Measurements from ENCODE around the gene DRC7. TPM values are rescaled to one million over a fixed set of nuclear protein-coding genes. Genes with fewer than 3 reads are reported as not detected.

The DRC7 gene
- polyA plus RNA-seq, 1 donor from 2014 or later, result not detected

GRCh38 chr16:57763285-57764005 lies 68.8 kb downstream of the DRC7 start:
- Mint-ChIP-seq H3K4me3 (no peak overlapping the region), H3K9me3 (no peaks in the 10 kb centered on the region), H3K27ac (no peak overlapping the region), H3K27me3 (no peaks in the 10 kb centered on the region), H3K4me1 (no peaks in the 10 kb centered on the region), H3K36me3 (no peaks in the 10 kb centered on the region)

- no peaks in the 10 kb centered on the region for H3K27me3 Mint-ChIP-seq
- no peaks in the 10 kb centered on the region for H3K9me3 Mint-ChIP-seq
- H3K27ac Mint-ChIP-seq, result no peak overlapping the region
- no peak overlapping the region for H3K4me3 Mint-ChIP-seq
- no peaks in the 10 kb centered on the region for H3K36me3 Mint-ChIP-seq
- H3K4me1 Mint-ChIP-seq, result no peaks in the 10 kb centered on the region
Observed at GRCh38 chr16:57764006-57764340, 69.4 kb downstream of the DRC7 start.

- H3K27me3 Mint-ChIP-seq, result no peaks in the 10 kb centered on the region
- no peak overlapping the region for H3K4me3 Mint-ChIP-seq
- H3K4me1 Mint-ChIP-seq, result no peaks in the 10 kb centered on the region
- no peaks in the 10 kb centered on the region for H3K36me3 Mint-ChIP-seq
- no peak overlapping the region for H3K27ac Mint-ChIP-seq
- H3K9me3 Mint-ChIP-seq, result no peaks in the 10 kb centered on the region
Observed at GRCh38 chr16:57764341-57765159, 69.9 kb downstream of the DRC7 start.

GRCh38 chr16:57765160-57765728 lies 70.6 kb downstream of the DRC7 start:
- Mint-ChIP-seq H3K36me3 (no peaks in the 10 kb centered on the region), H3K9me3 (no peaks in the 10 kb centered on the region), H3K4me1 (no peaks in the 10 kb centered on the region), H3K27ac (no peak overlapping the region), H3K4me3 (no peak overlapping the region), H3K27me3 (no peaks in the 10 kb centered on the region)

GRCh38 chr16:57766714-57767348 lies 72.2 kb downstream of the DRC7 start:
- no peak overlapping the region for H3K27ac Mint-ChIP-seq
- no peaks in the 10 kb centered on the region for H3K27me3 Mint-ChIP-seq
- H3K4me1 Mint-ChIP-seq, result no peaks in the 10 kb centered on the region
- H3K9me3 Mint-ChIP-seq, result no peaks in the 10 kb centered on the region
- H3K36me3 Mint-ChIP-seq, result no peaks in the 10 kb centered on the region
- no peak overlapping the region for H3K4me3 Mint-ChIP-seq

- Mint-ChIP-seq H3K9me3 (no peaks in the 10 kb centered on the region), H3K4me3 (no peak overlapping the region), H3K27me3 (no peaks in the 10 kb centered on the region), H3K27ac (no peak overlapping the region), H3K4me1 (no peaks in the 10 kb centered on the region), H3K36me3 (no peaks in the 10 kb centered on the region)
Observed at GRCh38 chr16:57769541-57770145, 75.0 kb downstream of the DRC7 start.

- Mint-ChIP-seq H3K9me3 (no peaks in the 10 kb centered on the region), H3K27me3 (no peaks in the 10 kb centered on the region), H3K36me3 (no peaks in the 10 kb centered on the region), H3K27ac (no peak overlapping the region), H3K4me3 (no peak overlapping the region), H3K4me1 (no peaks in the 10 kb centered on the region)
Observed at GRCh38 chr16:57770361-57770760, 75.8 kb downstream of the DRC7 start.

GRCh38 chr16:57771141-57771785 lies 76.7 kb downstream of the DRC7 start:
- Mint-ChIP-seq H3K4me1 (no peaks in the 10 kb centered on the region), H3K4me3 (no peak overlapping the region), H3K9me3 (no peaks in the 10 kb centered on the region), H3K27ac (no peak overlapping the region), H3K36me3 (no peaks in the 10 kb centered on the region), H3K27me3 (no peaks in the 10 kb centered on the region)

- Mint-ChIP-seq H3K27me3 (no peaks in the 10 kb centered on the region), H3K9me3 (no peaks in the 10 kb centered on the region), H3K4me1 (no peaks in the 10 kb centered on the region), H3K27ac (no peak overlapping the region), H3K36me3 (no peaks in the 10 kb centered on the region), H3K4me3 (no peak overlapping the region)
Observed at GRCh38 chr16:57773019-57773418, 78.4 kb downstream of the DRC7 start.

- no peak overlapping the region for H3K27ac Mint-ChIP-seq
- no peaks in the 10 kb centered on the region for H3K36me3 Mint-ChIP-seq
- no peaks in the 10 kb centered on the region for H3K27me3 Mint-ChIP-seq
- no peak overlapping the region for H3K4me3 Mint-ChIP-seq
- no peaks in the 10 kb centered on the region for H3K4me1 Mint-ChIP-seq
- H3K9me3 Mint-ChIP-seq, result no peaks in the 10 kb centered on the region
Observed at GRCh38 chr16:57773655-57774295, 79.2 kb downstream of the DRC7 start.

- Mint-ChIP-seq H3K27me3 (no peaks in the 10 kb centered on the region), H3K4me3 (no peak overlapping the region), H3K9me3 (no peaks in the 10 kb centered on the region), H3K4me1 (no peaks in the 10 kb centered on the region), H3K36me3 (no peaks in the 10 kb centered on the region), H3K27ac (no peak overlapping the region)
Observed at GRCh38 chr16:57774705-57775285, 80.2 kb downstream of the DRC7 start.

- no peak overlapping the region for H3K4me3 Mint-ChIP-seq
- no peaks in the 10 kb centered on the region for H3K27me3 Mint-ChIP-seq
- no peaks in the 10 kb centered on the region for H3K36me3 Mint-ChIP-seq
- H3K9me3 Mint-ChIP-seq, result no peaks in the 10 kb centered on the region
- H3K27ac Mint-ChIP-seq, result no peak overlapping the region
- H3K4me1 Mint-ChIP-seq, result no peaks in the 10 kb centered on the region
Observed at GRCh38 chr16:57775661-57776469, 81.3 kb downstream of the DRC7 start.

GRCh38 chr16:57778658-57779057 lies 84.1 kb downstream of the DRC7 start:
- Mint-ChIP-seq H3K9me3 (no peaks in the 10 kb centered on the region), H3K27me3 (peaks cover 2% of the 10 kb centered on the region), H3K4me1 (peaks cover 0 to 2% (median 0%) of the 10 kb centered on the region in 3 donors), H3K4me3 (no peak overlapping the region), H3K27ac (no peak overlapping the region), H3K36me3 (no peaks in the 10 kb centered on the region)
